HepG2 (cell line): ENCODE results near the gene RASD1. TPM values are rescaled to one million over a fixed set of nuclear protein-coding genes. Genes with fewer than 3 reads are reported as not detected.
A peak's percentile ranks its signal among the peaks of the same experiment; 100 is the strongest.
"Not testable (repeated sequence)": the region's sequence is repeated elsewhere in the genome, so short reads cannot be mapped to it uniquely, and the experiment has no call there.

Source experiments
- ATAC-seq: fragments of 200-7000 bp; cut with Tn5 transposase; 3 replicates; pipeline ENCODE4 v1.9.1; 2020; ENCODE audit warnings: mild to moderate bottlenecking, moderate library complexity
- BruUV-seq: library from RNA; stranded (reverse); fragments of 400-500 nt; replicated peaks from 2 replicates; lab custom pipeline; 2021; lab: Mats Ljungman, UMichigan
- CTCF ChIA-PET: fragments of 300-600 bp; formaldehyde crosslinking; extraction: SDS; loops from one replicate; lab custom pipeline; 2021; ENCODE audit warnings: low total read pairs, inconsistent platforms, low intra/inter-chr PET ratio; lab: Yijun Ruan, JAX
- POLR2A ChIA-PET: fragments of 350-600 bp; sonication (Branson Sonifier 250); formaldehyde crosslinking; loops from one replicate; lab custom pipeline; 2020; ENCODE audit warnings: antibody characterized with exemption, inconsistent platforms; lab: Yijun Ruan, JAX
- DNase-seq: peaks from one replicate; pipeline ENCODE4 v3.0.0-alpha.2; 2015; ENCODE audit warnings: low spot score
- FAIRE-seq: peaks from 3 replicates; lab custom pipeline; 2011; peaks lifted over from hg19 to GRCh38; lab: Jason Lieb, UNC
- H2AFZ ChIP-seq: one replicate; pipeline ENCODE4 v1.6.1; 2011; ENCODE audit warnings: low read length, inconsistent platforms
- H3K27ac ChIP-seq: fragments of 300-600 bp; 3 replicates; pipeline ENCODE4 v1.8.0; 2011; ENCODE audit warnings: mixed run types, mild to moderate bottlenecking, mixed read lengths, low read length, inconsistent platforms; ENCODE audit not compliant: insufficient read depth; ENCODE audit errors: extremely low read length
- H3K27me3 ChIP-seq, 2 experiments: fragments of 200-600 bp in 1 of 2; 2 replicates in 1 of 2; 3 replicates in 1 of 2; pipeline versions ENCODE4 v1.6.0 to v1.8.0; 2011; ENCODE audit warnings: low read length in 2 of 2, mild to moderate bottlenecking in 2 of 2, moderate library complexity in 2 of 2, inconsistent platforms in 1 of 2; ENCODE audit not compliant: insufficient read depth in 2 of 2, control insufficient read depth in 1 of 2
- H3K36me3 ChIP-seq, 2 experiments: fragments of 200-600 bp in 1 of 2; replicated peaks in 1 of 2; 2 replicates in 1 of 2; 3 replicates in 1 of 2; pipeline versions ENCODE4 v1.5.1 to v1.8.0; 2011; ENCODE audit warnings: low read length in 2 of 2, inconsistent platforms in 1 of 2; ENCODE audit not compliant: insufficient read depth in 2 of 2, control insufficient read depth in 1 of 2
- H3K4me1 ChIP-seq: 2 replicates; pipeline ENCODE4 v1.5.1; 2012; ENCODE audit warnings: low read length, inconsistent platforms; ENCODE audit not compliant: insufficient read depth
- H3K4me2 ChIP-seq: 2 replicates; pipeline ENCODE4 v1.6.0; 2011; ENCODE audit warnings: low read depth, low read length, inconsistent platforms
- H3K4me3 ChIP-seq, 3 experiments: fragments of 200-600 bp in 1 of 3; sonication (generic), shearing (Covaris generic) in 1 of 3; replicated peaks in 1 of 3; 2 replicates each; pipeline ENCODE4 v1.5.1; 2011 to 2016; ENCODE audit warnings: low read length in 3 of 3, inconsistent platforms in 2 of 3, low read depth in 2 of 3, mild to moderate bottlenecking in 2 of 3, control low read depth in 1 of 3, mixed read lengths in 1 of 3; ENCODE audit not compliant: insufficient read depth in 1 of 3
- H3K79me2 ChIP-seq: one replicate; pipeline ENCODE4 v1.6.1; 2011; ENCODE audit warnings: low read length, inconsistent platforms; ENCODE audit not compliant: insufficient read depth
- H3K9ac ChIP-seq: 2 replicates; pipeline ENCODE4 v1.6.0; 2011; ENCODE audit warnings: mild to moderate bottlenecking, low read depth, low read length, inconsistent platforms; ENCODE audit not compliant: insufficient read depth
- H3K9me3 ChIP-seq: 2 replicates; pipeline ENCODE4 v1.5.1; 2012; ENCODE audit warnings: mild to moderate bottlenecking, low read length
- H4K20me1 ChIP-seq: 2 replicates; pipeline ENCODE4 v1.6.0; 2011; ENCODE audit warnings: inconsistent platforms, mild to moderate bottlenecking, low read length, moderate library complexity; ENCODE audit not compliant: insufficient read depth
- XRCC5 ChIP-seq: fragments of 200-400 bp; formaldehyde crosslinking; optimal IDR thresholded peaks from 2 replicates; pipeline ENCODE3; 2017; ENCODE audit warnings: mild to moderate bottlenecking, low read length
- ZEB1 ChIP-seq: IDR thresholded peaks from 2 replicates; pipeline ENCODE4 v1.6.1; 2012; ENCODE audit warnings: mild to moderate bottlenecking, low read depth, inconsistent platforms; ENCODE audit not compliant: insufficient replicate concordance
- ZNF687 ChIP-seq: sonication (generic); formaldehyde crosslinking; IDR thresholded peaks from 2 replicates; pipeline ENCODE4 v1.5.1; 2020; ENCODE audit warnings: mild to moderate bottlenecking, missing genetic modification reagents, moderate library complexity
- WGBS: methylation state at CpG from one replicate; pipeline ENCODE4 v1.1.6; 2017; ENCODE audit warnings: low lambda C conversion rate; 5-methylcytosine and 5-hydroxymethylcytosine counted together
- in situ Hi-C: cut with HindIII; loops from 2 replicates; pipeline ENCODE4 v1.10.0; 2017; ENCODE audit warnings: low pct_unique_long_range_greater_than_20kb; ENCODE audit not compliant: extremely low pct_ligation_motif_present
- intact Hi-C: fragments of 100-400 bp; cut with micrococcal nuclease; formaldehyde crosslinking; loops from one replicate; pipeline ENCODE4 v1.10.0; 2022; ENCODE audit not compliant: unreplicated experiment
- polyA plus RNA-seq, 8 experiments: library from polyadenylated mRNA; depleted of rRNA in 3 of 8; stranded (reverse) in 7 of 8; unstranded in 1 of 8; fragments of >200 nt; fragmentation: Illumina TruSeq in 4 of 8; extraction: Trizol in 4 of 8; gene quantifications; 2 replicates each; pipeline versions ENCODE4 v1.2.1 to v1.2.3, GENCODE V29; 2011 to 2016; ENCODE audit warnings: low read depth in 4 of 8, missing spikeins in 1 of 8, mixed read lengths in 1 of 8; ENCODE audit not compliant: insufficient read depth in 1 of 8
- total RNA-seq, 5 experiments: library from RNA; depleted of rRNA; stranded (reverse); fragments of >200 nt; fragmentation: Illumina TruSeq; extraction: Trizol; gene quantifications; 2 replicates each; pipeline ENCODE4 v1.2.3, GENCODE V29; 2016; ENCODE audit warnings: low read depth in 1 of 5

The RASD1 gene
- total and polyA plus RNA-seq, 2 of the 13 experiments (the other 11 are each of a cell fraction or from before 2014, with no cell fraction given) = 1.6 to 4.2 TPM

GRCh38 chr17:17455173-17455572 is 41.0 kb downstream of the RASD1 start:
- Histone ChIP-seq H2AFZ (no peak overlapping the region), H4K20me1 (no peaks in the 10 kb centered on the region), H3K4me2 (no peak overlapping the region), H3K79me2 (no peaks in the 10 kb centered on the region), H3K4me3 (no peak overlapping the region), H3K4me1 (peaks cover 34% of the 10 kb centered on the region), H3K36me3 (no peaks in the 10 kb centered on the region), H3K9me3 (peaks cover 5% of the 10 kb centered on the region; the same call in 1 of the 2 replicates), H3K9ac (no peak overlapping the region), H3K27ac (no peak overlapping the region), H3K27me3 (0 out of 5 replicates have a peak, but pooled peaks cover 0 to 9% of the 10 kb centered on the region in 2 experiments)
- WGBS = 92% methylated on average over 3 of the region's 4 CpGs
- POLR2A ChIA-PET = no interaction called here
- in situ Hi-C loops = no loop called here
- no peak for TF ChIP-seq XRCC5
- 0 out of 2 replicates have a peak, but pooled peaks have one; percentile 12 for TF ChIP-seq ZNF687 (CRISPR knock-in tag)
- ATAC-seq (no peak), FAIRE-seq (no peak), DNase-seq (no peak)
- BruUV-seq = no TSS peak
- CTCF ChIA-PET = no interaction called here
- intact Hi-C loops = no loop called here

GRCh38 chr17:17454700-17455099 is 41.5 kb downstream of the RASD1 start:
- 63% methylated on average over 1 of the region's 1 CpG for WGBS
- H3K4me3 ChIP-seq, CTCF ChIA-PET, intact Hi-C loops, H4K20me1 ChIP-seq, in situ Hi-C loops, ATAC-seq, H3K9me3 ChIP-seq, FAIRE-seq, BruUV-seq, H3K4me2 ChIP-seq, H3K36me3 ChIP-seq, H3K27ac ChIP-seq, DNase-seq, H3K79me2 ChIP-seq, POLR2A ChIA-PET, H2AFZ ChIP-seq, H3K9ac ChIP-seq: not testable (repeated sequence)
- 0 out of 5 replicates have a peak, but pooled peaks cover 0 to 13% of the 10 kb centered on the region in 2 experiments for H3K27me3 ChIP-seq
- peak; percentile 56 for TF ChIP-seq ZEB1
- H3K4me1 ChIP-seq = peaks cover 35% of the 10 kb centered on the region
